GM18507 (cell line): ENCODE data around the gene CHAC2.
"Not testable (repeated sequence)": the region's sequence is repeated elsewhere in the genome, so short reads cannot be mapped to it uniquely, and the experiment has no call there.

Experiments
- DNase-seq: peaks from one replicate; pipeline ENCODE4 v3.0.0; 2011; ENCODE audit warnings: low read depth; ENCODE audit not compliant: insufficient read length; ENCODE audit errors: extremely low spot score
- FAIRE-seq: peaks from 2 replicates; lab custom pipeline; 2011; peaks lifted over from hg19 to GRCh38; lab: Jason Lieb, UNC

The CHAC2 gene

GRCh38 chr2:53767405-53768241 lies at the start of gene CHAC2:
Gene CHAC2, plus strand, starts transcription at chr2:53767804. Its CDS starts 83 bp downstream, at chr2:53767887.
- DNase-seq (peak; percentile 62), FAIRE-seq (peak; percentile 94)

- not testable (repeated sequence) for DNase-seq, FAIRE-seq
These were observed 46.7 kb upstream of the CHAC2 start for GRCh38 chr2:53720944-53721343.

- DNase-seq (no peak), FAIRE-seq (no peak)
These were observed 43.1 kb upstream of the CHAC2 start for GRCh38 chr2:53724536-53724935.

GRCh38 chr2:53725662-53726061 lies 41.9 kb upstream of the CHAC2 start:
- DNase-seq = no peak
- no peak for FAIRE-seq

GRCh38 chr2:53727921-53728320 lies 39.7 kb upstream of the CHAC2 start:
- DNase-seq = no peak
- FAIRE-seq = no peak

GRCh38 chr2:53729143-53729762 lies 38.4 kb upstream of the CHAC2 start:
- FAIRE-seq (no peak), DNase-seq (no peak)

- FAIRE-seq (no peak), DNase-seq (no peak)
These were observed 30.5 kb upstream of the CHAC2 start for GRCh38 chr2:53737091-53737490.

GRCh38 chr2:53739032-53739431 lies 28.6 kb upstream of the CHAC2 start:
- no peak for DNase-seq
- FAIRE-seq = no peak

- FAIRE-seq = no peak
- DNase-seq = no peak
These were observed 27.4 kb upstream of the CHAC2 start for GRCh38 chr2:53740170-53740569.

- FAIRE-seq (no peak), DNase-seq (no peak)
These were observed 23.1 kb upstream of the CHAC2 start for GRCh38 chr2:53744395-53745065.

GRCh38 chr2:53750041-53750768 lies 17.4 kb upstream of the CHAC2 start:
- FAIRE-seq (no peak), DNase-seq (no peak)

- FAIRE-seq (peak; percentile 42), DNase-seq (no peak)
These were observed 15.9 kb upstream of the CHAC2 start for GRCh38 chr2:53751728-53752127.

- FAIRE-seq (no peak), DNase-seq (no peak)
These were observed 15.2 kb upstream of the CHAC2 start for GRCh38 chr2:53752385-53752784.

GRCh38 chr2:53753041-53753440 lies 14.6 kb upstream of the CHAC2 start:
- DNase-seq (no peak), FAIRE-seq (no peak)

- DNase-seq = no peak
- FAIRE-seq = no peak
These were observed 12.5 kb upstream of the CHAC2 start for GRCh38 chr2:53755121-53755520.

GRCh38 chr2:53756644-53757043 lies 11.0 kb upstream of the CHAC2 start:
- FAIRE-seq = no peak
- no peak for DNase-seq

GRCh38 chr2:53757206-53757605 lies 10.4 kb upstream of the CHAC2 start:
- DNase-seq, FAIRE-seq: not testable (repeated sequence)

- no peak for DNase-seq
- FAIRE-seq = no peak
These were observed 1.8 kb upstream of the CHAC2 start for GRCh38 chr2:53765767-53766166.

- FAIRE-seq = no peak
- DNase-seq = no peak
These were observed 588 bp downstream of the CHAC2 start for GRCh38 chr2:53768242-53768542.

- no peak for FAIRE-seq
- DNase-seq = no peak
These were observed 1.8 kb downstream of the CHAC2 start for GRCh38 chr2:53769318-53769945.
